NCI-H2196 treated with DMSO at 0.1 percent for 48 hours (cell line): ENCODE results near the gene PTGER2.

Experiments used
- DNase-seq: peaks from one replicate; lab custom pipeline; 2025; ENCODE audit not compliant: unreplicated experiment; lab: John Stamatoyannopoulos, UW

The PTGER2 gene

DNA sequence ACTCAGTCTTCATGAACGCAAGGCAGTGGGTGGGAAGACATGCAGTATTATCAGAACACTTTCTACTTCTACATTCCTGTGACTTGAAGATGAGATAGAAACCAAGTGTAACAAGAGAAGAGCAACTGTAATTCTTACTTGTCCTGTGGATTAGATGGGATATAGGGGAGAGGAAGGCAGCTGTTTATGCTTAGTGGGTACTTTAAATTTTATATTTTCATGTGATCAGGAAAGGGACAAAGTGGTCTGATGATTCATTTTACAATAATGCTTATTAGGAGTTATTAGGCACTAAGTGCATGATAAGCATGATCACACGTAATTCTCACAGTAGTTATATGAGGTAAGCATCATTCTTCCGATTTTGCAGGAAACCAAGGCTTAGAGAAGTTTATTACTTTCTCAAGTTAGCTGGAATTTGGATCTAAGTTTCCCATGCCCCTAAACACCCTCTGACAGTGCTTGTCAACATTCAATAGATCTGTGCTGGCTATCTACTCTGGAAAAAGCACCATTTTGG lies 52.7 kb downstream of the PTGER2 start:
- no peak for DNase-seq

DNA sequence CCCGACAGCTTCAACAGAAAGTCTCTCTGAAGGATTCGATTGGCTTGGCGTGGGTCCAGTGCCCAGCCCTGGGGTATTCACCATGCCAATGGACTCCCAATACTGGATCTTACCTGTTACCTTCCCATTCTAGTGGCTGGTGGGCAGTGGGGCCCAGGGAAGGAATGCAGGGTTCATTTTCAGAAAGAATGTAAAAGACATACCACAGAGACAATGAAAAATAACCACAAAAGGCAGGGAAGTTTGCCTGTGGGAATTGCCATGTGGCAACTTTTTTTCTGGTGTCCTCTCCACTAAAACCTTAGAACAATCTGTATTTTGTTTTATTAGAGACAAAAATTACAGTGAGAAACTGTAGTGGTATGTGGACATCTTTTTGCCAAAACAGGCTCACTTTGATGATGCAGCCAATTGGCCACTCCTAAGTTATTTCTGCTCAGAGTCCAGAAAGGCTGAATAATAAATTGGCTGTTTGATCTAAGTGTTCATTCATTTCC lies 55.2 kb downstream of the PTGER2 start:
- DNase-seq, result no peak

DNA sequence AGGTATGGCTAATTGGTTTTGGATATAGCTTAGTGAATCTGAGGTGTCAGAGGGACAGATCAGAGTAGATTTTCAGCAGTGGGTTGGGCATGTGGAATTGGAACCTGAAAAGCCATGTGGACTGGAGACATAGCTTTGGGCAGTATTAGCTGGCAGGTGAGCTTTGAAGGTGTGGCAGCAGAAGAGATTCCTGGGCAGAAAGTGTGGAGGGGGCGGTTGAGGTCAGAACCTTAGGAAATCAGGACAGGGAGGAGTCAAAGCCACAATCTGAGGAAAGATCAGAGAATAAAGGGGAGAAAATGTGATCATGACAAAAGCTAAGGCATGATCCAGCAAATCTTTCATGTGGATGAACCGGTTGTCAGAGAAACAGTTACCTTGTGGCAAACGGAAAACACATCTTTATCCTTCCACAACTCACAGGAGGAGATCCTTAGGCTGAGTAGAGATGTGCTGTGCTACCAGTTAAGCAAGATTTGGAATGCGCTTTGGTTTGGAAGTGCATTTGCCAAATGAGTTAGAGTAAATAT lies 56.4 kb downstream of the PTGER2 start:
- DNase-seq, result no peak

DNA sequence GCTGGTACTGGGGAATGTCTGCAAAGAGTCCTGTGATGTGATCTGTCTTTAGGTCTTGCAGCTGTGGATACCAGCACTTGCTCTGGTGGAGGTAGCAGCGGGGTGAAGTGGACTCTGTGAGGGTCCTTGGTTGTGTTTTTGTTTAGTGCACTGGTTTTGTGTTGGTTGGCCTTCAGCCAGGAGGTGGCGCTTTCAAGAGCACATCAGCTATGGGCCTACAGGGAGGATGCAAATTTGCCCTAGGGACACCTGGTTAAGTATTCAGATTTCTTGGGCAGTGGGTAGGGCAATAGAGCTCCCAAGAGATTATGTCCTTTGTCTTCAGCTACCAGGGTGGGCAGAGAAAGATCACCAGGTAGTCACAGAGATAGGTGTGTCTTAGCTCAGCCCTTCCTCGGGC lies 63.8 kb downstream of the PTGER2 start:
- no peak for DNase-seq
